ENCODE data around the gene PLIN5.

- TF ChIP-seq CTCF (IDR thresholded peaks at IDR 0.05) (no peak), POLR2A (IDR thresholded peaks at IDR 0.05) (no peak), EP300 (IDR thresholded peaks at IDR 0.05) (no peak)
Observed at GRCh38 chr19:4575267-4576015, 40.4 kb upstream of the PLIN5 start.
